GM19099 (cell line): ENCODE measurements around the gene ADRB2.

Source experiments
- POLR2A ChIP-seq: IDR thresholded peaks from 3 replicates; pipeline ENCODE4 v1.6.1; 2011; ENCODE audit warnings: low read depth; ENCODE audit not compliant: insufficient read length; ENCODE audit errors: extremely low read depth

ADRB2 gene

GRCh38 chr5:148796936-148797335 is 29.5 kb upstream of the ADRB2 start:
- TF ChIP-seq POLR2A = no peak

GRCh38 chr5:148798786-148799185 is 27.6 kb upstream of the ADRB2 start:
- no peak for TF ChIP-seq POLR2A

GRCh38 chr5:148799737-148800527 is 26.5 kb upstream of the ADRB2 start:
- no peak for TF ChIP-seq POLR2A

- TF ChIP-seq POLR2A = no peak
Measured at GRCh38 chr5:148801682-148802276, 24.6 kb upstream of the ADRB2 start.

GRCh38 chr5:148804393-148804792 is 22.0 kb upstream of the ADRB2 start:
- no peak for TF ChIP-seq POLR2A

DNA sequence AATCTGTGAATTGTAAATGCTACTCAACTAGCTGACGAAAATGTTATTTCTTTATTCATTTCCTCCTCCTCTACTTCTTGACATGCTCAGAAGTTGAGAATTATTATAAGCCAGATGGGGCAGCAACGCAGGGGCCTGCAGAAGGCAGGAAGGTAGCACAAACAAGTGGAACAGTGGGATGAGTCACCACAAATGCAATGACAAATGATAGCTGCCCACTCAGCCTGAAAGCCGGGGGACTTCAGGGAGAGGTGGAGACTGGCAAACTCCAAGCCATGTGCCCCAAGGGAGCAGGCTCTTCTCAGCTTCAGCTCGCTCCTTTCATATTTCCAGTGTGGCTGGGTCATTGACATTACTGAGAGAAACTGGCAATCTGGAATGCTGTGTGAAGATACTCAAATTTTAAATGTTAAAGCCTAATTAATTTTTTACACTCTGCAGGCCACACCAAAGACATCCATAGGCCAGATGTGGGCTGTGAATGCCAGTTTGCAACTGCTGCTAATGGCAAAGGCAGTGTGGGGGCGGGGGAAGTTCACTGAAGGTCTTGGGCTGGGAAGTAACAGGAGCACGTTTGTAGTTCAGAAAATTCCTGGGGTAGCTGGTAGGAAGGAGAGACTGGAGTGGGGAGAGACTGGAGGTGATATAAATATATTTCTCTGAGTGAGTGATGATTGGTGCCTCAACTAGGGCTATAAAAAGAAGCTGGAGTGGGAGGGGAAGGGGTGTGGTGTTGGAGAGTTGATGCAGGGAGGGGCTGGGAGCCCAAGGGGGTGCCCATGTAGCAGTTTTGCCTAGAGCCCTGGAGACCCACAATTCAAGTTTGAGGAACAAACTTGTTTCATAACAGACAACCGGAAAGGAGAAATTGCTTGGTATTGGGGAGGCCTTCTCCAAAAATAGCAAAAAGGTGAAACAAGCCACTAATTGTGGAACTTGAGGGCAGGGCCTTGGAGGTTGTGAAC is 20.8 kb upstream of the ADRB2 start:
- TF ChIP-seq POLR2A = no peak

GRCh38 chr5:148806520-148806931 is 19.9 kb upstream of the ADRB2 start:
- no peak for TF ChIP-seq POLR2A

DNA sequence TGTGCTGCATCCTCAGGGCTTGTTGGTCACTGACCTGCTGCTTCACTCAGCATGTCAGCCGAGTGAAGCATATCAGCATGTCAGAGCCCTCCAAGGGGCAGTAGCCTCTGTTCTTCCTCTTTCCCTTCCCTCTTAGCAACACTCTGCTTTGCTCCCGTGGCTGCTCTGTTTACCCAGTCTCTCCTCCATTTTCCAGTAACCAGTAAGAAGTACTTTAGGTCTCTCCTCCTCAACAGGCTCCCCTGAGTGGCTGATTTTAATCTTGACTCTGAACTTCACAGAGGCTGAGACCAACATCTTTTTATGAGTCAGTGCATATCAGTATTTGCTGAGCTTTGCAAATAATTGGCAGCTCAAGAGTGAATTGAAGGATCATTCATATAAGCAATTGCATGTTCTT is 18.6 kb upstream of the ADRB2 start:
- TF ChIP-seq POLR2A = no peak

DNA sequence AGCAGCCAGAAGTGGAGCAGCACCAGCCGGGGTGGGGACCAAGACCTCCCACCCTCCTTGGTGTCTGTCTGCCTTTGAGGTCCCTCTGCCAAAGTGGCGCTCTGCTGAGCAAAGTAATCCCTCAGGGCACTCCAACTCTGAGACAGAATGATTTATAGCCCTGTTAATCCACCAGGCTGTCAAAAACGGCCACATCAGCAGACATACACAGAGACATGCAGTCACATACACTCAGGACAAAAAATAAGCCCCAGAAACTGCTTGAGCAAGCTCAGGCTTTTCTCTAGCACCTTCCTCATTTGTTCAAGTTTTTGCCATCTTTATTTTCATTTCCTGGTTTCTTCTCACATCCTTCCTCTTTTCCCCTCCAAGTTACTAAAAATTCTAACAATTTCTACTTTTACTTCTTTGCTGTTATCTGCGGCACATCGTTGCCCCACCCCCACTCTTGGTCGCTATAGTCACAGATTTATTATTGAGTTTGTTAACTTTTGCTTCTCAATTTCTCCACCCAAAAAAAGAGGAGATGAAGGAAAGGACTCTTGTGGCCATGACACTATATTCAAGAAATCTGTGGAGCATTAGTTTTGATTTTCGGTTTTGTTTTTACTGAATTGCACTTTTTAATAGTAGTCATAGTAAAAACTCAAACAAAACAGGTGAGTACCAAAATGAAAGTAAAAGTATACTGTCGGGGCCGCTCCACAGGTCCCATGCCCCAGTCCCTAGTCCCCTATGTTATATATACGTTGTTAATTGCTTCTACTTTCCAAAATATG is 17.4 kb upstream of the ADRB2 start:
- TF ChIP-seq POLR2A = no peak

- no peak for TF ChIP-seq POLR2A
Measured at GRCh38 chr5:148809781-148810524, 16.5 kb upstream of the ADRB2 start.

GRCh38 chr5:148810823-148811222 is 15.6 kb upstream of the ADRB2 start:
- no peak for TF ChIP-seq POLR2A

GRCh38 chr5:148811756-148812155 is 14.7 kb upstream of the ADRB2 start:
- TF ChIP-seq POLR2A = no peak

DNA sequence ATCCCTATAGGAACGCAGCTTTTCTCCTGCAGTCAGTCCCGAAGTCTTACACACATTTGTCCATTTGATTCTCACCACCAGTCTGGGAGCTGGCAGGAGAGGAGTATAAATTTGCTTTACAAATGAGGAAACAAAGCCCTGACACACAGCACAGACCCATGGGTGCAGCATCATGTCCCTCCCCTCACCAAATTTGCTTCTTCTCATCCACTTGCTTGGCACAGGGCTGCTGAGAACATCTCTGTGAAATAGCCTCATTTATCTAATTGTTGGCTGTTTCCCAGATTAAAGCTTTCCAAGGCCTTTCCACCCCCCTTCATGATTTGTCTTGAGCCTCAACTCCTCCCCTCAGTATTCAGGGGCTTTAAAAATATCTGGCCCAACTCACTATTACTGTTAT is 11.3 kb upstream of the ADRB2 start:
- no peak for TF ChIP-seq POLR2A

- TF ChIP-seq POLR2A = no peak
Measured at GRCh38 chr5:148815578-148815977, 10.8 kb upstream of the ADRB2 start.
